Measurements from ENCODE around the gene RACGAP1. TPM values are rescaled to one million over a fixed set of nuclear protein-coding genes. Genes with fewer than 3 reads are reported as not detected.
A peak's percentile ranks its signal among the peaks of the same experiment; 100 is the strongest.

RACGAP1 gene
- total RNA-seq, 2 donors from 2014 or later = 3.9 to 4.6 TPM

DNA sequence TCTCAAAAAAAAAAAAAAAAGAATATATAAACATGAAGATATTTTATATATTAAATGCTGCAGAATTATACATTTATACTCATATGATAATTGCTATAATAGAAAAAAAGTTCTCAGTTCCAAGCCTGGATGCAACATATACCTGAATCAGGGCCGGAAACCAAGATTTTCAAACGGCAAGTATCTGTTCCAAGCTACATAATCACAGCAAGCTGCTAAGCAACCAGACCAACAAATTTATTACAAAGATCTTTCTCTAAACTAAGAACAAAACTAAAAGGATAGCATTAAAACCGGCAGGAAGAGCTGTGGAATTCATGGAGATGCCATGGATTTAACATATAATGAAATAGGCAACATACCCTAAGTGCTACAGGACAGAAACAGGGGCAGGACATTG lies 7.1 kb downstream of the RACGAP1 start:
- intact Hi-C loops (cut with DNase I) = no loop called here
- Histone ChIP-seq H3K27ac (peak overlapping the region in 1 of 4 donors; percentile 63), H3K4me3 (no peak overlapping the region), H3K36me3 (replicated peaks in 1 of 2; ENCODE audit: insufficient read depth in 1 of 2, low read depth in 2 of 2) (no peaks in the 10 kb centered on the region), H3K27me3 (no peaks in the 10 kb centered on the region), H3K4me1 (no peaks in the 10 kb centered on the region), H3K9me3 (no peaks in the 10 kb centered on the region)
- ATAC-seq (no peak), DNase-seq (no peak)
- TF ChIP-seq CTCF (IDR thresholded peaks at IDR 0.05) (no peak), POLR2A (IDR thresholded peaks at IDR 0.05) (no peak)
- 88% methylated on average over 3 of the region's 3 CpGs for WGBS, 2 donors

DNA sequence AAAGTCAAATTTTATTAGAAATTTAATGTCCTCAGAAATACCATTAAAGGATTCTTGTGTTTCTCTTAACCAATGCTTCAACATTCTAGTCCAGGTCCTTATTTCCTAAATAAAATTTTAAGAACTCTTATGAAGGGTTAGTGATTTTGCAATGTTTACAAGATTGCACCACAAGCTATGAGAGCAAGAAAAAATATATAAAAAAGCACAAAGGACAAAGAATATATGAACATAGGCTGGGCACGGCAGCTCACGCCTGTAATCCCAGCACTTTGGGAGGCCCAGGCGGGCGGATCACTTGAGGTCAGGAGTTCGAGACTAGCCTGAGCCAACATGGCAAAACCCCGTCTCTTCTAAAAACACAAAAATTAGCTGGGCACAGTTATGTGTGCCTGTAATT lies 7.7 kb downstream of the RACGAP1 start:
- Histone ChIP-seq H3K27me3 (no peaks in the 10 kb centered on the region), H3K4me1 (no peaks in the 10 kb centered on the region), H3K27ac (peak overlapping the region in 1 of 4 donors; percentile 63), H3K4me3 (no peak overlapping the region), H3K36me3 (replicated peaks in 1 of 2; ENCODE audit: insufficient read depth in 1 of 2, low read depth in 2 of 2) (no peaks in the 10 kb centered on the region), H3K9me3 (no peaks in the 10 kb centered on the region)
- DNase-seq = no peak
- intact Hi-C loops (cut with DNase I) = no loop called here
- ATAC-seq = no peak
- TF ChIP-seq CTCF (IDR thresholded peaks at IDR 0.05) (no peak), POLR2A (IDR thresholded peaks at IDR 0.05) (no peak)
- WGBS, 2 donors = 70 to 95% methylated on average over 6 of the region's 6 CpGs

DNA sequence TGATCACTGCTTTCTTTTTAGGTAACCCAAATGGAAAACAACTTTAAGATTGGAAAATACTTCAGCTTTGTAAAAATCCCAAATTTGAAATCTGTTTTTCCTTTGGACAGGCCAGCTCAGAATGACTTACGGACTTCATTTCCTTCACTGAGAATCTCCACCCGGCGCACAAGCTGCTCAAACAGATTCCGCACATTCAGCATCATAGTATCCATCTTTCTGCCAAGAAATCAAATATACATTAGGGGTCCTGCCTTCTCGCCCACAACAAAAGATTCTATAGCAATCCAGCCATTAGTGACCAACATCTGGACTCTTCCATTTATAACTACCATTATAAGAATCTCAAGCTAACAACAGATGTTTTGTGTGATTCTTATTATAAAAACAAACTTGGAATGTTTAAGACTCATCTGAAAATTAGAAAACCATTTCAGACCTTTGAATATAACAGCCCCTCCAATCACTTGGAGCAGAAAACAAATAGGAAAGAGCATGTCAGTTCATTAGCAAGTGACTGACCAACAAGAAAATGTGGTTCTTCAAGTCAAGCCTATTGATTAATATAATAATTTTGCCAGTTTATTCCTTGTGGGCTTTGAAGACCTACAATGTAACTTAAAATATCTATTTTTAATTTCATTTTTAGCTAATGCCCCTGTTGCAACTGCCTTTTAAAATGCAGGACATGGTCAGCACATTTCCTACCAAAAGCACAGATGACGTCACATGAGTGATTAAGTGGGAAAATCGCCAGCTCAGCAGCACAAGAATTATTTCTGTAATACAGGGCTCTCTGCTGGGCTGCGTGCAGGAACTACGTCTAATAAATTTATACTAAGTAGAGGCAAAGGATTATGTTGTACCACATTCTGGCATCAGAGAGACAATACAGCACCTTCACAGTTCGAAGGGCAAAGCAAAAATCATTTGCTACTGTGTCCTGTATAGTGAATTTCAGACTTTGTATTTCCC lies 8.5 kb downstream of the RACGAP1 start:
- Histone ChIP-seq H3K27ac (peak overlapping the region in 1 of 4 donors; percentile 63), H3K4me3 (no peak overlapping the region), H3K9me3 (no peaks in the 10 kb centered on the region), H3K36me3 (replicated peaks in 1 of 2; ENCODE audit: insufficient read depth in 1 of 2, low read depth in 2 of 2) (no peaks in the 10 kb centered on the region), H3K4me1 (no peaks in the 10 kb centered on the region), H3K27me3 (no peaks in the 10 kb centered on the region)
- ATAC-seq (peak; percentile 67), DNase-seq (peak; percentile 38 to 79 (median 57))
- WGBS, 2 donors = 61 to 65% methylated on average over 10 of the region's 10 CpGs
- no peak for TF ChIP-seq CTCF (IDR thresholded peaks at IDR 0.05)
- TF ChIP-seq POLR2A (IDR thresholded peaks at IDR 0.05) = no peak
- intact Hi-C loops (cut with DNase I) = no loop called here

GRCh38 chr12:50014342-50014741 lies 11.0 kb downstream of the RACGAP1 start:
- Histone ChIP-seq H3K27ac (no peak overlapping the region), H3K27me3 (no peaks in the 10 kb centered on the region), H3K4me1 (no peaks in the 10 kb centered on the region), H3K36me3 (replicated peaks in 1 of 2; ENCODE audit: insufficient read depth in 1 of 2, low read depth in 2 of 2) (no peaks in the 10 kb centered on the region), H3K9me3 (no peaks in the 10 kb centered on the region), H3K4me3 (no peak overlapping the region)
- DNase-seq = no peak
- intact Hi-C loops (cut with DNase I) = no loop called here
- WGBS, 2 donors = 93 to 96% methylated on average over 3 of the region's 3 CpGs
- no peak for ATAC-seq
- TF ChIP-seq CTCF (IDR thresholded peaks at IDR 0.05) (no peak), POLR2A (IDR thresholded peaks at IDR 0.05) (no peak)
